Muscle of back (tissue), 13 donors: ENCODE data around the gene MANEA. TPM values are rescaled to one million over a fixed set of nuclear protein-coding genes. Genes with fewer than 3 reads are reported as not detected.
A peak's percentile ranks its signal among the peaks of the same experiment; 100 is the strongest.
"Not testable (repeated sequence)": the region's sequence is repeated elsewhere in the genome, so short reads cannot be mapped to it uniquely, and the experiment has no call there.

Experiments
- DNase-seq, 3 donors: peaks; one replicate each; pipeline versions ENCODE4 v3.0.0 to v3.0.0-alpha.2; 2013
- long read RNA-seq, 9 donors: transcript quantifications; one replicate each; lab custom pipeline, GENCODE V29; 2026
- polyA plus RNA-seq, 10 donors: library from polyadenylated mRNA; unstranded; fragments of 120-200 nt; gene quantifications; one replicate each; pipeline ENCODE4 v1.2.1, GENCODE V29; 2013; ENCODE audit not compliant: insufficient read length in 10 of 10

The MANEA gene
- 10 to 100 TPM in 9 of 10 donors, 1 to 10 TPM in 1; 8.6 to 17.7 (median 13.1) TPM for polyA plus RNA-seq
- long read RNA-seq, donor 1, full-length matches to known transcripts, result 4 of 4 reads
- long read RNA-seq, donor 1, partial matches to known transcripts, result 0 of 4 reads
- long read RNA-seq, donor 1, other reads (novel, unspliced or antisense), result 0 of 4 reads
- long read RNA-seq, donor 2, full-length matches to known transcripts, result 4 of 4 reads
- long read RNA-seq, donor 2, partial matches to known transcripts, result 0 of 4 reads
- long read RNA-seq, donor 2, other reads (novel, unspliced or antisense), result 0 of 4 reads
- long read RNA-seq, donor 3, result 0 reads
- long read RNA-seq, donor 4, full-length matches to known transcripts, result 6 of 6 reads
- long read RNA-seq, donor 4, partial matches to known transcripts, result 0 of 6 reads
- long read RNA-seq, donor 4, other reads (novel, unspliced or antisense), result 0 of 6 reads
- long read RNA-seq, donor 5, full-length matches to known transcripts, result 10 of 10 reads
- long read RNA-seq, donor 5, partial matches to known transcripts, result 0 of 10 reads
- long read RNA-seq, donor 5, other reads (novel, unspliced or antisense), result 0 of 10 reads
- long read RNA-seq, donor 6, full-length matches to known transcripts, result 7 of 7 reads
- long read RNA-seq, donor 6, partial matches to known transcripts, result 0 of 7 reads
- long read RNA-seq, donor 6, other reads (novel, unspliced or antisense), result 0 of 7 reads
- long read RNA-seq, donor 7, full-length matches to known transcripts, result 5 of 5 reads
- long read RNA-seq, donor 7, partial matches to known transcripts, result 0 of 5 reads
- long read RNA-seq, donor 7, other reads (novel, unspliced or antisense), result 0 of 5 reads
- long read RNA-seq, donor 8, full-length matches to known transcripts, result 6 of 6 reads
- long read RNA-seq, donor 8, partial matches to known transcripts, result 0 of 6 reads
- long read RNA-seq, donor 8, other reads (novel, unspliced or antisense), result 0 of 6 reads
- long read RNA-seq, donor 9, result 0 reads

GRCh38 chr6:95577304-95578105 is at the start of gene MANEA:
Gene MANEA (plus strand): TSS chr6:95577535. CDS start chr6:95586440, 8,905 bp downstream.
- peak; percentile 87 to 96 (median 91) for DNase-seq

DNA sequence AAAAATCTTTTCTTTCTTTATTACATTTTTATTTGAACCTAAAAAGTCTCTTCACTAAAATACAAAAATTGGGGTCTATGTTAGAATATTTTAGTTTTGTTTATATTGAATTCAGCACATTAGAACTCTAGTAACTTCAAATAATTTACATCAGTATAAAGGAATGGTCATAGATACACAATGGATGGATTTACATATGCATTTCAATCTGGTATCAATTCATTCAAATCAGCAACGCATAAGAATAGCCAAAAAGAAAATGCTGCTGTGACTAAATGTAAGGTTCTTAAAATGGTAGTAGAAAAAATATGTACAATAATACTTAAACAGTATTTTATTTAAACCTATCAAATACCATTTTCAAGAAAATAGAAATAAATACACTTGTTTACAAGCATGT is 47.6 kb upstream of the MANEA start:
- no peak for DNase-seq

DNA sequence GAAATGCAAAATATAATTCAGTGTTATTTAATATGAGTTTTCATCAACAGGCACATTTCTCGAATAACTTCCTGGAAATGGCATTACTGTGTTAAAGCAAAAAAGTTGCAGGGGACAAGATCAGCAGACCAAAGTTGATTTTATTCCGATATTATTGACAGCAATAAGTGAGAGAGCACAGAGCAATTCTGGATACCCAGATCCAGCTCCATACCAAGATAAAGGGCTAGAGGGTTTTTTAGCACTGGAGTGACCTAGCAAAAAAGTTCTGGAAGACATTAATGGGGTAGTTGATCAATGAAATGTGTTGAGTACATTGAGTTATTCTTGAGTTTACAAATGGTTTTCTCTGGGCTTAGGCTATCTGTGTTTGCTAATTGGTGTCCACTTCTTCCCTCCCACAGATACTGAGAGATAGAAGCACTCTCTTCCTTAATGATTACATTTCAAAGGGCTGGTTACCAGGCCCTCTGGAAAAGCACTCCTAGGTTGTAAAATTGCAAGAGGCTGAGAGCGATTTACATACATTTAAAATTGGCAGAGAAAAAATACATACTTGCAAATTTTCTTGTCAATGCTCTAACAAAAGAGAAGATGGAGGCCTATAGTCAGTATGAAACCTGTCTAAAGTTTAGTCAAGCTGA is 47.0 kb upstream of the MANEA start:
- DNase-seq, result no peak

GRCh38 chr6:95543798-95544197 is 33.5 kb upstream of the MANEA start:
- DNase-seq, result no peak

DNA sequence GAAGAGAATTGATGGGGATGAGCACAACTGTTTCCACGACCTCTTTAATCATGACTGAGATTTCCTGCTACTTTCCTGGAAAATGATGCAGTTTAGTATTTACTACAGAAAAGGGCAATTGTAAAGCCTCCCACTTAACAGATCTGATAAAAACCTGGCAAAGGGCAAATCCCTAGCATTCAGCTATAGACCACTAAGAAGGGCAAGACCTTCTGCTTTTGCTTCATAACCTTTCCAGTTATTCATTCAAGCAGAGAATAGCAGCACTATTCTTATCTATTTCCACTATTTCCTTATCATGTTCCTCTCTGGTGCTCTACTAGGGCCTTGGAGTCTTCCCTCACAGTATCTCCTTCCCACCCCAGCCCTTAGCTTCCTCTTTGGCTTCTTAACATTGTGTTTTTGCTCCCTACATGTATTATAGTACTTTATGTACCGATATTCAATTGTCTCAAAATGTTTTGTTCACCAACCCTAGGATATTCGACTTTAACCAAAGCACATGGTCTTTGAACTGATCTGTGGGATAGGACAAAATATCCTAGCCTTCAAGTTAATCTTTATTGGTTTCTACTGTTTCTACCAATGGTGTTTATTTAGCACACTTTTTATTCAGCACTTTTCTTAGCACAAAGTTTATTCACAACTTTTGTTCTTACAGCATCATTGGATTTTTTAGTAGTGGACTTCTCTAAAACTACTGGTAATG is 32.7 kb upstream of the MANEA start:
- no peak for DNase-seq

DNA sequence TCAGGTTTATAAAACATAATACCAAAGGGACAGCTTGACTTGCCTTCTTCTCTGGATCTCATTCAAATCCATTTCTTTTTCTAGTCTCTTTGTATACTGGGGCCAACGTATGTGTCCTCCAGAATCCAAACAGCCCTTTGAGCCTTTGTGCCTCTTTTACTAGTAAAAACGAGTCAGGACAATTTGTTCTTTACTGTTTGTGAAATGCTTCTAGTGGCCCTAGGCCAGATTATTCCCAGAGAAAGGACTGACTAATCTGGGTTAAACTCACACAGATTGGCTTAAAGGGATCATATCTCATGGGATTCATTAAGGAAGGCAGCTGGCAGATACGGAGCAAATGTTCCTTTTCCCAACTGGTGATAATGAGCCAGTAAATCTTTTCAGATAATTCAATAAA is 32.1 kb upstream of the MANEA start:
- peak in 1 of 3 donors; percentile 12 for DNase-seq

GRCh38 chr6:95545686-95546085 is 31.6 kb upstream of the MANEA start:
- DNase-seq, result no peak

DNA sequence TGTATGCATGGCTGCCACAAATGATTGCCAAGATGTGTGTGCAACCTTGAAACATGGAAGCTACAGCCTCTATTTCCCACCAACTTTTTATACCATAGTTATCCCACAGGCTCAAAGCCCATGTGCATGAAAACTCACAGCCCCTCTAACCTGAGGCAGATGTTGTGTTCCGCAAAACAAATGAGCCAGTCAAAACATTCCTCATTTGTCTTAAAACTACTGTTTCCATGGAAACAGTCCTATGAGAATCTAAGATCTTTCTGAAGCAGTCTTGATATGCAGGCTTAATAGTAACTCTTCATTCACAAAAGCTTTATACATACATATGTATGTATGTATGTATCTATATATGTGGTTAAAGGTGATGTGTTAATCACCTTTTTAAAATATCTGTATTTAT is 31.2 kb upstream of the MANEA start:
- DNase-seq, result no peak

GRCh38 chr6:95547043-95547442 is 30.3 kb upstream of the MANEA start:
- no peak for DNase-seq

- no peak for DNase-seq
Measured at GRCh38 chr6:95548188-95548786, 29.0 kb upstream of the MANEA start.

GRCh38 chr6:95551678-95552324 is 25.5 kb upstream of the MANEA start:
- no peak for DNase-seq

- DNase-seq, result no peak
Measured at GRCh38 chr6:95553880-95554279, 23.5 kb upstream of the MANEA start.

DNA sequence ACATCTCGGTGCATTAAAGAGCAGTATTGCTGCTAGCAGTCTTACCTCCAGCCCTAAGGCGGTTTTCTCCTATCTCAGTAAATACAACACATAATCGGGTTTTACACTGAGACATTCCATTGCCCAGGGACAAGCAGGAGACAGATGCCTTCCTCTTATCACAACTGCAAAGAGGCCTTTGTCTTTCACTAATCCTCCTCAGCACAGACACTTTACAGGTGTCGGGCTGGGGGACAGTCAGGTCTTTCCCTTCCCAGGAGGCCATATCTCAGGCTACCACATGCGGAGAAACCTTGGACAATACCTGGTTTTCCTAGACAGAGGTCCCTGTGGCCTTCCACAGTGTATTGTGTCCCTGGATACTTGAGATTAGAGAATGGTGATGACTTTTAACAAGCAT is 16.4 kb upstream of the MANEA start:
- DNase-seq, result not testable (repeated sequence)

- DNase-seq, result no peak
Measured at GRCh38 chr6:95569560-95569959, 7.8 kb upstream of the MANEA start.

DNA sequence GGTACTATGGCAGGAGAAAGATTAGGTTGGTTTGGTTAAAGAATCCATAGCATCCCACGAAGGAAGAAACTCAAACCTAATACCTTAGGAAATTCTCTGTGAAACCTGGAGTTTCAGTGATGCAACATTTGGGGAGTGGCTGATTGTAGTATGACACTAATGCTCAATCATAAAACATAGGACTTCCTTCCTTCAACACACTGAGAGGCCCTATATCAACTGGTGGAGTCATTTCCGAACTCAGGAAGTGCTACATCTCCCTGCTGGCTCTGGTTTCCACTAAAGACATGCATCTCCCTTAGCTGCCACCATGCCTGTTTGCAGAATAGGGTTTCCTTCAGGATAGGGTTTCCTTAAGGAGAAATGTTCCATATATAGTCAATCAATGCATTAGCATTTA is 5.2 kb upstream of the MANEA start:
- DNase-seq, result no peak

GRCh38 chr6:95574811-95575210 is 2.5 kb upstream of the MANEA start:
- no peak for DNase-seq

- DNase-seq, result peak; percentile 15 to 67 (median 30)
Measured at GRCh38 chr6:95576218-95576997, 927 bp upstream of the MANEA start.

DNA sequence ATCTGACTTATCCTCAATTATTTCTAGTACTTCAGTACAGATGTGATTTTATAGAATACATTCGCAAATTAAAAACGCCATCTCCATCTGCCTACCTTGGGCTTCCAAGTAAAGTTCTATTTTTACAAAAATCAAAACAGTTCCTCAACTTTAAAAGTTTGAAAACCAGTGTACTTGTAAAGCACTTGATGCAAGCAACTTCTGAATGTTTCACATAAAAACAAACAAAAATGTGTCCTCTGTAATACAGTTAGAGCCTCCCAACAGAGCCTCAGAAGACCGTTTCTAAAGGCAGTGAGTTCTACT is 384 bp upstream of the MANEA start:
- no peak for DNase-seq

- DNase-seq, result no peak
Measured at GRCh38 chr6:95578106-95578410, 723 bp downstream of the MANEA start.
